Esophagus muscularis mucosa (tissue), 4 donors: Measurements from ENCODE around the gene WDR70.

ENCODE experiments used
- CTCF ChIP-seq, 3 experiments: fragments of 200-600 bp in 2 of 3; fragments of 450-650 bp in 1 of 3; sonication (generic) in 2 of 3; IDR thresholded peaks; one replicate each; pipeline ENCODE4 v1.5.1; 2017 to 2019; ENCODE audit warnings: antibody characterized with exemption in 3 of 3, mild to moderate bottlenecking in 2 of 3, moderate library complexity in 1 of 3
- EP300 ChIP-seq: sonication (generic); formaldehyde crosslinking; IDR thresholded peaks from one replicate; pipeline ENCODE4 v1.6.1; 2017; ENCODE audit warnings: antibody characterized with exemption
- POLR2A ChIP-seq: fragments of 450-650 bp; IDR thresholded peaks from one replicate; pipeline ENCODE4 v1.6.1; 2017; ENCODE audit warnings: antibody characterized with exemption, moderate library complexity, mild to moderate bottlenecking, low read depth
- POLR2AphosphoS5 ChIP-seq, 2 donors: sonication (generic); formaldehyde crosslinking; IDR thresholded peaks; one replicate each; pipeline ENCODE4 v1.6.1; 2017; ENCODE audit warnings: antibody characterized with exemption in 2 of 2

- TF ChIP-seq POLR2A (no peak), EP300 (no peak), CTCF (IDR thresholded peaks at IDR 0.05) (no peak), POLR2AphosphoS5 (IDR thresholded peaks at IDR 0.05) (no peak)
Observed at GRCh38 chr5:37772255-37772654, 393.1 kb downstream of the WDR70 start.
